IMR-90 (cell line): Measurements from ENCODE around the gene AQP6. TPM values are rescaled to one million over a fixed set of nuclear protein-coding genes. Genes with fewer than 3 reads are reported as not detected.

ENCODE experiments used
- ATAC-seq: fragments of 200-7000 bp; cut with Tn5 transposase; 2 replicates; pipeline ENCODE4 v1.9.1; 2020; ENCODE audit warnings: low read depth, mild to moderate bottlenecking, moderate library complexity
- BruUV-seq: library from RNA; stranded (reverse); fragments of 400-500 nt; replicated peaks from 2 replicates; lab custom pipeline; 2021; lab: Mats Ljungman, UMichigan
- CTCF ChIA-PET: fragments of 300-600 bp; formaldehyde crosslinking; extraction: SDS; loops from one replicate; lab custom pipeline; 2021; ENCODE audit warnings: antibody characterized with exemption; lab: Yijun Ruan, JAX
- POLR2A ChIA-PET: fragments of 300-600 bp; sonication (Branson Sonifier 250); formaldehyde crosslinking; loops from one replicate; lab custom pipeline; 2022; ENCODE audit warnings: antibody characterized with exemption; ENCODE audit not compliant: unreplicated experiment; lab: Charles Lee
- DNase-seq: peaks from one replicate; pipeline ENCODE4 v3.0.0; 2013
- H2AFZ ChIP-seq: replicated peaks from 2 replicates; pipeline ENCODE3; 2013; ENCODE audit warnings: low read length, mild to moderate bottlenecking; ENCODE audit not compliant: poor library complexity
- H2AK5ac ChIP-seq: 2 replicates; pipeline ENCODE4 v1.6.1; 2013; ENCODE audit warnings: low read depth, low read length, inconsistent platforms
- H2AK9ac ChIP-seq: replicated peaks from 2 replicates; pipeline ENCODE3; 2013; ENCODE audit warnings: mild to moderate bottlenecking, low read depth, low read length, moderate library complexity; ENCODE audit not compliant: poor library complexity
- H2BK120ac ChIP-seq: 2 replicates; pipeline ENCODE4 v1.6.1; 2013; ENCODE audit warnings: low read depth, low read length, inconsistent platforms
- H2BK15ac ChIP-seq: 3 replicates; pipeline ENCODE4 v1.6.1; 2013; ENCODE audit warnings: low read depth, low read length, inconsistent platforms
- H2BK20ac ChIP-seq: 2 replicates; pipeline ENCODE4 v1.6.1; 2013; ENCODE audit warnings: low read depth, mild to moderate bottlenecking, inconsistent platforms, low read length, moderate library complexity
- H2BK5ac ChIP-seq: 2 replicates; pipeline ENCODE4 v1.6.1; 2013; ENCODE audit warnings: mild to moderate bottlenecking, low read depth, low read length, inconsistent platforms; ENCODE audit not compliant: poor library complexity, severe bottlenecking
- H3K14ac ChIP-seq: replicated peaks from 2 replicates; pipeline ENCODE4 v1.6.1; 2013; ENCODE audit warnings: low read depth, low read length, inconsistent platforms
- H3K18ac ChIP-seq: 2 replicates; pipeline ENCODE4 v1.6.1; 2013; ENCODE audit warnings: low read depth, low read length, control low read depth
- H3K23ac ChIP-seq: 2 replicates; pipeline ENCODE4 v1.6.1; 2013; ENCODE audit warnings: low read depth, low read length, inconsistent platforms
- H3K27ac ChIP-seq: 2 replicates; pipeline ENCODE4 v1.5.1; 2013; ENCODE audit warnings: mild to moderate bottlenecking, control low read depth, low read length; ENCODE audit not compliant: insufficient read depth
- H3K27me3 ChIP-seq: 2 replicates; pipeline ENCODE4 v1.6.1; 2013; ENCODE audit warnings: low read length; ENCODE audit not compliant: control insufficient read depth, insufficient read depth
- H3K36me3 ChIP-seq: 2 replicates; pipeline ENCODE4 v1.6.1; 2013; ENCODE audit warnings: low read length, mixed read lengths; ENCODE audit not compliant: control insufficient read depth, insufficient read depth
- H3K4ac ChIP-seq: 2 replicates; pipeline ENCODE4 v1.6.1; 2013; ENCODE audit warnings: low read depth, low read length, inconsistent platforms
- H3K4me1 ChIP-seq: 2 replicates; pipeline ENCODE4 v1.6.1; 2013; ENCODE audit warnings: low read length, mixed read lengths; ENCODE audit not compliant: control insufficient read depth, insufficient read depth
- H3K4me2 ChIP-seq: 2 replicates; pipeline ENCODE4 v1.6.1; 2013; ENCODE audit warnings: low read depth, mild to moderate bottlenecking, control low read depth, low read length, moderate library complexity
- H3K4me3 ChIP-seq: 2 replicates; pipeline ENCODE4 v1.5.1; 2013; ENCODE audit warnings: low read depth, mild to moderate bottlenecking, control low read depth, low read length, moderate library complexity; ENCODE audit not compliant: insufficient read depth
- H3K56ac ChIP-seq: 2 replicates; pipeline ENCODE4 v1.6.1; 2013; ENCODE audit warnings: low read length, inconsistent platforms; ENCODE audit not compliant: insufficient read depth; ENCODE audit errors: extremely low read depth
- H3K79me1 ChIP-seq, 2 experiments: 2 replicates each; pipeline ENCODE4 v1.6.1; 2013; ENCODE audit warnings: low read length in 2 of 2, inconsistent platforms in 1 of 2, low read depth in 1 of 2
- H3K9ac ChIP-seq: 2 replicates; pipeline ENCODE4 v1.6.1; 2013; ENCODE audit warnings: low read depth, low read length, control low read depth
- H3K9me1 ChIP-seq: 2 replicates; pipeline ENCODE4 v1.6.1; 2013; ENCODE audit warnings: low read length, inconsistent platforms; ENCODE audit not compliant: insufficient read depth
- H3K9me3 ChIP-seq: 2 replicates; pipeline ENCODE4 v1.6.1; 2013; ENCODE audit warnings: low read length; ENCODE audit not compliant: control insufficient read depth, insufficient read depth
- H4K20me1 ChIP-seq: 2 replicates; pipeline ENCODE4 v1.6.1; 2013; ENCODE audit warnings: low read length, inconsistent platforms; ENCODE audit not compliant: insufficient read depth
- H4K5ac ChIP-seq: 2 replicates; pipeline ENCODE4 v1.6.1; 2013; ENCODE audit warnings: mild to moderate bottlenecking, low read depth, low read length, control low read depth
- H4K8ac ChIP-seq, 2 experiments: 2 replicates each; pipeline ENCODE4 v1.6.1; 2013; ENCODE audit warnings: low read depth in 2 of 2, low read length in 2 of 2, control low read depth in 1 of 2, inconsistent platforms in 1 of 2
- H4K91ac ChIP-seq: 2 replicates; pipeline ENCODE4 v1.6.1; 2013; ENCODE audit warnings: low read depth, low read length, inconsistent platforms; ENCODE audit not compliant: insufficient read depth
- BHLHE40 ChIP-seq: fragments of 150-350 bp; IDR thresholded peaks from 2 replicates; pipeline ENCODE4 v1.6.1; 2016; ENCODE audit warnings: mild to moderate bottlenecking, low read depth, low read length
- MAFK ChIP-seq: IDR thresholded peaks from 2 replicates; pipeline ENCODE4 v1.6.1; 2012; ENCODE audit warnings: low read depth, low read length, improper control_type of control experiment
- MAZ ChIP-seq: IDR thresholded peaks from 2 replicates; pipeline ENCODE4 v1.6.1; 2012; ENCODE audit warnings: low read depth, mild to moderate bottlenecking, low read length, improper control_type of control experiment, moderate library complexity, borderline replicate concordance
- MXI1 ChIP-seq: IDR thresholded peaks from 2 replicates; pipeline ENCODE4 v1.6.1; 2012; ENCODE audit warnings: low read depth, mild to moderate bottlenecking, low read length, moderate library complexity, borderline replicate concordance
- RCOR1 ChIP-seq: IDR thresholded peaks from 2 replicates; pipeline ENCODE4 v1.6.1; 2012; ENCODE audit warnings: mild to moderate bottlenecking, low read length, improper control_type of control experiment; ENCODE audit not compliant: insufficient replicate concordance
- WGBS, 2 experiments: methylation state at CpG; one replicate each; pipeline versions ENCODE4 v1.1.5 to v1.1.7; 2013; ENCODE audit warnings: missing lambda C conversion rate in 2 of 2; ENCODE audit not compliant: insufficient read length in 1 of 2; ENCODE audit errors: extremely low coverage in 2 of 2; 5-methylcytosine and 5-hydroxymethylcytosine counted together
- dilution Hi-C: fragments of 300-500 bp; cut with HindIII; formaldehyde crosslinking; loops from one replicate; pipeline ENCODE4 v1.14.3; 2018; ENCODE audit warnings: low sequenced_read_pairs; ENCODE audit not compliant: unreplicated experiment
- in situ Hi-C: fragments of 300-500 bp; cut with MboI; formaldehyde crosslinking; loops from 3 replicates; pipeline ENCODE4 v1.14.3; 2019; ENCODE audit warnings: low sequenced_read_pairs, inconsistent platforms, mixed read lengths
- intact Hi-C: fragments of 100-400 bp; cut with micrococcal nuclease; formaldehyde crosslinking; loops from 2 replicates; pipeline ENCODE4 v1.10.0; 2022
- polyA plus RNA-seq, 3 experiments: library from polyadenylated mRNA; depleted of rRNA; stranded (reverse); fragments of >200 nt; gene quantifications; 2 replicates each; pipeline ENCODE4 v1.2.3, GENCODE V29; 2012; ENCODE audit warnings: low replicate concordance in 1 of 3
- total RNA-seq: library from RNA; depleted of rRNA; stranded (reverse); fragments of >200 nt; gene quantifications from 2 replicates; pipeline ENCODE4 v1.2.3, GENCODE V29; 2012

AQP6 gene
- total and polyA plus RNA-seq, 2 of the 4 experiments (the other 2 are of a cell fraction), result not detected

DNA sequence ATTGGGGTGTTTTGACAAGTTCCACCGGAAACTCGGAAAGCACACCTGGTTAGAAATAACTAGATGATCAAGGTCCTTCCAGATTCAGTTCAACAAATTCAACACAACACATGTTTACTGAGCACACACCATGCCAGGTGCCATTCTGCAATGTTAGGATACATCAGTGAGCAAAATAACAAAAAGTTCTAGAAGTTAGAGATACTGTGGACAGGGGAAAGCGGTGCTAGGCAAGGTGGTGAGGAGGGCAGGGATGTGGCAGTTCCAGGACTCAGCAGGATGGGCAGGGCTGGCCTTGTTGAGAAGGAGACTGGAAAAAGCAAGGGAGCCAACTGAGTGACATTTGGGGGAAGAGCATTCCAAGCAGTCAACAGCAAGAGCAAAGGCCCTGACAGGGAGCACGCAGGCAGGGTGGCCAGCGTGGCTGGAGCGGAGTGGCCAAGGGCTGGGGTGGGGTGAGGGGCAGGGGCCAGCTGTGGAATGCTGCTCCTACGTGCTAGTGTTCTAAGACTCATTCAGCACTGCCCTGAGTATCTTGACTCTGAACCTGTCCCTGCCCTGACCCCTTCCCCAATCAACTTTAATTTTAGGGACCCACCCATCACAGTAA lies 49.6 kb upstream of the AQP6 start:
- dilution Hi-C loops, result no loop called here

More for the DNA sequence above, 49.6 kb upstream of the AQP6 start:
- Histone ChIP-seq H2BK20ac (no peak overlapping the region), H3K18ac (no peak overlapping the region), H2AK9ac (no peak overlapping the region), H3K9me1 (peaks cover 9% of the 10 kb centered on the region; the same call in 1 of the 2 replicates), H3K14ac (no peak overlapping the region), H2AK5ac (no peak overlapping the region), H3K4ac (no peak overlapping the region), H3K4me3 (no peak overlapping the region), H3K56ac (no peak overlapping the region), H3K36me3 (no peaks in the 10 kb centered on the region), H4K91ac (no peak overlapping the region), H4K5ac (no peak overlapping the region), H2BK15ac (no peak overlapping the region), H4K20me1 (no peaks in the 10 kb centered on the region), H3K79me1 (no peaks in the 10 kb centered on the region; a peak in 1 of 4 replicates), H3K27ac (no peak overlapping the region), H3K23ac (no peak overlapping the region), H3K4me1 (no peaks in the 10 kb centered on the region), H3K27me3 (no peaks in the 10 kb centered on the region), H3K4me2 (no peak overlapping the region), H4K8ac (no peak overlapping the region), H2AFZ (no peak overlapping the region), H3K9ac (no peak overlapping the region), H2BK5ac (no peak overlapping the region), H3K9me3 (no peaks in the 10 kb centered on the region), H2BK120ac (no peak overlapping the region)
- 100% methylated on average over 1 of the region's 7 CpGs; no CpG with 5 or more reads in 1 of the 2 experiments for WGBS, 2 experiments
- in situ Hi-C loops (no loop called here), intact Hi-C loops (no loop called here)
- BruUV-seq, result no TSS peak
- ChIA-PET CTCF (no interaction called here), POLR2A (no interaction called here)
- DNase-seq, result no peak
- no peak for TF ChIP-seq MXI1
- no peak for TF ChIP-seq MAFK
- no peak for TF ChIP-seq BHLHE40
- TF ChIP-seq RCOR1, result no peak
- TF ChIP-seq MAZ, result no peak
- ATAC-seq, result no peak
